GM12875 (cell line): ENCODE measurements around the gene MATK.

ENCODE experiments used
- H3K4me3 ChIP-seq: one replicate; pipeline ENCODE4 v1.5.1; 2011; ENCODE audit warnings: low read depth, low read length, control low read depth
- CTCF ChIP-seq: IDR thresholded peaks from 2 replicates; pipeline ENCODE4 v1.5.1; 2011; ENCODE audit warnings: low read depth, mild to moderate bottlenecking, control low read depth, inconsistent platforms, low read length, moderate library complexity, borderline replicate concordance; ENCODE audit not compliant: insufficient read depth

MATK gene

GRCh38 chr19:3753631-3754410 is 32.4 kb downstream of the MATK start:
- no peak overlapping the region for H3K4me3 ChIP-seq
- TF ChIP-seq CTCF, result no peak

- no peak for TF ChIP-seq CTCF
- no peak overlapping the region for H3K4me3 ChIP-seq
These were observed 33.7 kb downstream of the MATK start for GRCh38 chr19:3752492-3752891.

- H3K4me3 ChIP-seq, result no peak overlapping the region
- TF ChIP-seq CTCF, result no peak
These were observed 34.9 kb downstream of the MATK start for GRCh38 chr19:3751236-3751635.

GRCh38 chr19:3750211-3750610 is 36.0 kb downstream of the MATK start:
- no peak overlapping the region for H3K4me3 ChIP-seq
- TF ChIP-seq CTCF, result no peak

GRCh38 chr19:3748965-3749364 is 37.2 kb downstream of the MATK start:
- no peak overlapping the region for H3K4me3 ChIP-seq

GRCh38 chr19:3746371-3747056 is 39.7 kb downstream of the MATK start:
- H3K4me3 ChIP-seq, result no peak overlapping the region
- no peak for TF ChIP-seq CTCF

More at GRCh38 chr19:3748965-3749364, 37.2 kb downstream of the MATK start:
- TF ChIP-seq CTCF, result no peak
